IMR-90 (cell line): ENCODE data around the gene LGALS3. TPM values are rescaled to one million over a fixed set of nuclear protein-coding genes. Genes with fewer than 3 reads are reported as not detected.

ENCODE experiments used
- ATAC-seq: fragments of 200-7000 bp; cut with Tn5 transposase; 2 replicates; pipeline ENCODE4 v1.9.1; 2020; ENCODE audit warnings: low read depth, mild to moderate bottlenecking, moderate library complexity
- BruUV-seq: library from RNA; stranded (reverse); fragments of 400-500 nt; replicated peaks from 2 replicates; lab custom pipeline; 2021; lab: Mats Ljungman, UMichigan
- CTCF ChIA-PET: fragments of 300-600 bp; formaldehyde crosslinking; extraction: SDS; loops from one replicate; lab custom pipeline; 2021; ENCODE audit warnings: antibody characterized with exemption; lab: Yijun Ruan, JAX
- POLR2A ChIA-PET: fragments of 300-600 bp; sonication (Branson Sonifier 250); formaldehyde crosslinking; loops from one replicate; lab custom pipeline; 2022; ENCODE audit warnings: antibody characterized with exemption; ENCODE audit not compliant: unreplicated experiment; lab: Charles Lee
- DNase-seq: peaks from one replicate; pipeline ENCODE4 v3.0.0; 2013
- H2AFZ ChIP-seq: replicated peaks from 2 replicates; pipeline ENCODE3; 2013; ENCODE audit warnings: low read length, mild to moderate bottlenecking; ENCODE audit not compliant: poor library complexity
- H2AK5ac ChIP-seq: 2 replicates; pipeline ENCODE4 v1.6.1; 2013; ENCODE audit warnings: low read depth, low read length, inconsistent platforms
- H2AK9ac ChIP-seq: replicated peaks from 2 replicates; pipeline ENCODE3; 2013; ENCODE audit warnings: mild to moderate bottlenecking, low read depth, low read length, moderate library complexity; ENCODE audit not compliant: poor library complexity
- H2BK120ac ChIP-seq: 2 replicates; pipeline ENCODE4 v1.6.1; 2013; ENCODE audit warnings: low read depth, low read length, inconsistent platforms
- H2BK15ac ChIP-seq: 3 replicates; pipeline ENCODE4 v1.6.1; 2013; ENCODE audit warnings: low read depth, low read length, inconsistent platforms
- H2BK20ac ChIP-seq: 2 replicates; pipeline ENCODE4 v1.6.1; 2013; ENCODE audit warnings: low read depth, mild to moderate bottlenecking, inconsistent platforms, low read length, moderate library complexity
- H2BK5ac ChIP-seq: 2 replicates; pipeline ENCODE4 v1.6.1; 2013; ENCODE audit warnings: mild to moderate bottlenecking, low read depth, low read length, inconsistent platforms; ENCODE audit not compliant: poor library complexity, severe bottlenecking
- H3K14ac ChIP-seq: replicated peaks from 2 replicates; pipeline ENCODE4 v1.6.1; 2013; ENCODE audit warnings: low read depth, low read length, inconsistent platforms
- H3K18ac ChIP-seq: 2 replicates; pipeline ENCODE4 v1.6.1; 2013; ENCODE audit warnings: low read depth, low read length, control low read depth
- H3K23ac ChIP-seq: 2 replicates; pipeline ENCODE4 v1.6.1; 2013; ENCODE audit warnings: low read depth, low read length, inconsistent platforms
- H3K27ac ChIP-seq: 2 replicates; pipeline ENCODE4 v1.5.1; 2013; ENCODE audit warnings: mild to moderate bottlenecking, control low read depth, low read length; ENCODE audit not compliant: insufficient read depth
- H3K27me3 ChIP-seq: 2 replicates; pipeline ENCODE4 v1.6.1; 2013; ENCODE audit warnings: low read length; ENCODE audit not compliant: control insufficient read depth, insufficient read depth
- H3K36me3 ChIP-seq: 2 replicates; pipeline ENCODE4 v1.6.1; 2013; ENCODE audit warnings: low read length, mixed read lengths; ENCODE audit not compliant: control insufficient read depth, insufficient read depth
- H3K4ac ChIP-seq: 2 replicates; pipeline ENCODE4 v1.6.1; 2013; ENCODE audit warnings: low read depth, low read length, inconsistent platforms
- H3K4me1 ChIP-seq: 2 replicates; pipeline ENCODE4 v1.6.1; 2013; ENCODE audit warnings: low read length, mixed read lengths; ENCODE audit not compliant: control insufficient read depth, insufficient read depth
- H3K4me2 ChIP-seq: 2 replicates; pipeline ENCODE4 v1.6.1; 2013; ENCODE audit warnings: low read depth, mild to moderate bottlenecking, control low read depth, low read length, moderate library complexity
- H3K4me3 ChIP-seq: 2 replicates; pipeline ENCODE4 v1.5.1; 2013; ENCODE audit warnings: low read depth, mild to moderate bottlenecking, control low read depth, low read length, moderate library complexity; ENCODE audit not compliant: insufficient read depth
- H3K56ac ChIP-seq: 2 replicates; pipeline ENCODE4 v1.6.1; 2013; ENCODE audit warnings: low read length, inconsistent platforms; ENCODE audit not compliant: insufficient read depth; ENCODE audit errors: extremely low read depth
- H3K79me1 ChIP-seq, 2 experiments: 2 replicates each; pipeline ENCODE4 v1.6.1; 2013; ENCODE audit warnings: low read length in 2 of 2, inconsistent platforms in 1 of 2, low read depth in 1 of 2
- H3K9ac ChIP-seq: 2 replicates; pipeline ENCODE4 v1.6.1; 2013; ENCODE audit warnings: low read depth, low read length, control low read depth
- H3K9me1 ChIP-seq: 2 replicates; pipeline ENCODE4 v1.6.1; 2013; ENCODE audit warnings: low read length, inconsistent platforms; ENCODE audit not compliant: insufficient read depth
- H3K9me3 ChIP-seq: 2 replicates; pipeline ENCODE4 v1.6.1; 2013; ENCODE audit warnings: low read length; ENCODE audit not compliant: control insufficient read depth, insufficient read depth
- H4K20me1 ChIP-seq: 2 replicates; pipeline ENCODE4 v1.6.1; 2013; ENCODE audit warnings: low read length, inconsistent platforms; ENCODE audit not compliant: insufficient read depth
- H4K5ac ChIP-seq: 2 replicates; pipeline ENCODE4 v1.6.1; 2013; ENCODE audit warnings: mild to moderate bottlenecking, low read depth, low read length, control low read depth
- H4K8ac ChIP-seq, 2 experiments: 2 replicates each; pipeline ENCODE4 v1.6.1; 2013; ENCODE audit warnings: low read depth in 2 of 2, low read length in 2 of 2, control low read depth in 1 of 2, inconsistent platforms in 1 of 2
- H4K91ac ChIP-seq: 2 replicates; pipeline ENCODE4 v1.6.1; 2013; ENCODE audit warnings: low read depth, low read length, inconsistent platforms; ENCODE audit not compliant: insufficient read depth
- CEBPB ChIP-seq: IDR thresholded peaks from 2 replicates; pipeline ENCODE4 v1.6.1; 2012; ENCODE audit warnings: low read depth, low read length, improper control_type of control experiment
- FOS ChIP-seq: fragments of 150-350 bp; IDR thresholded peaks from 2 replicates; pipeline ENCODE4 v1.6.1; 2016; ENCODE audit warnings: low read depth, low read length
- MAFK ChIP-seq: IDR thresholded peaks from 2 replicates; pipeline ENCODE4 v1.6.1; 2012; ENCODE audit warnings: low read depth, low read length, improper control_type of control experiment
- MAZ ChIP-seq: IDR thresholded peaks from 2 replicates; pipeline ENCODE4 v1.6.1; 2012; ENCODE audit warnings: low read depth, mild to moderate bottlenecking, low read length, improper control_type of control experiment, moderate library complexity, borderline replicate concordance
- NFE2L2 ChIP-seq: fragments of 150-350 bp; IDR thresholded peaks from 2 replicates; pipeline ENCODE4 v1.6.1; 2016; ENCODE audit warnings: low read depth, mild to moderate bottlenecking, low read length
- WGBS, 2 experiments: methylation state at CpG; one replicate each; pipeline versions ENCODE4 v1.1.5 to v1.1.7; 2013; ENCODE audit warnings: missing lambda C conversion rate in 2 of 2; ENCODE audit not compliant: insufficient read length in 1 of 2; ENCODE audit errors: extremely low coverage in 2 of 2; 5-methylcytosine and 5-hydroxymethylcytosine counted together
- dilution Hi-C: fragments of 300-500 bp; cut with HindIII; formaldehyde crosslinking; loops from one replicate; pipeline ENCODE4 v1.14.3; 2018; ENCODE audit warnings: low sequenced_read_pairs; ENCODE audit not compliant: unreplicated experiment
- in situ Hi-C: fragments of 300-500 bp; cut with MboI; formaldehyde crosslinking; loops from 3 replicates; pipeline ENCODE4 v1.14.3; 2019; ENCODE audit warnings: low sequenced_read_pairs, inconsistent platforms, mixed read lengths
- intact Hi-C: fragments of 100-400 bp; cut with micrococcal nuclease; formaldehyde crosslinking; loops from 2 replicates; pipeline ENCODE4 v1.10.0; 2022
- polyA plus RNA-seq, 3 experiments: library from polyadenylated mRNA; depleted of rRNA; stranded (reverse); fragments of >200 nt; gene quantifications; 2 replicates each; pipeline ENCODE4 v1.2.3, GENCODE V29; 2012; ENCODE audit warnings: low replicate concordance in 1 of 3
- total RNA-seq: library from RNA; depleted of rRNA; stranded (reverse); fragments of >200 nt; gene quantifications from 2 replicates; pipeline ENCODE4 v1.2.3, GENCODE V29; 2012
- TF ChIP-seq, protein P1 (sequence below): fragments of 150-350 bp; IDR thresholded peaks from 2 replicates; pipeline ENCODE4 v1.6.1; 2017; ENCODE audit warnings: mild to moderate bottlenecking, antibody characterized with exemption, low read length, low read depth

The LGALS3 gene
- total and polyA plus RNA-seq, 2 of the 4 experiments (the other 2 are of a cell fraction), result 84.4 to 171 TPM

- CTCF ChIA-PET, result interaction anchor here (1.6 to 1.9 kb wide), 2 partner anchors 8 to 10 kb away, joined by 3 to 9 read pairs; no protein-coding TSS in a partner anchor
Observed at GRCh38 chr14:55094292-55095157, 34.5 kb upstream of the LGALS3 start.

More at GRCh38 chr14:55094292-55095157, 34.5 kb upstream of the LGALS3 start:
- H3K4me3 ChIP-seq, result no peak overlapping the region
- peak overlapping the region; percentile 60 for H2BK20ac ChIP-seq
- H2BK15ac ChIP-seq, result peak overlapping the region; percentile 82; the same call in 1 of the 3 replicates
- POLR2A ChIA-PET, result interaction anchor here (0.5 kb wide), 1 partner anchor 67 kb away, joined by 13 read pairs; no protein-coding TSS in a partner anchor
- peak overlapping the region; percentile 70; the same call in 1 of the 2 replicates for H3K14ac ChIP-seq
- no peak overlapping the region for H3K9ac ChIP-seq
- H3K27me3 ChIP-seq, result no peaks in the 10 kb centered on the region
- peak overlapping the region; percentile 79 for H3K4ac ChIP-seq
- TF ChIP-seq NFE2L2 (no peak), CEBPB (0 out of 2 replicates have a peak, but pooled peaks have one; percentile 1), MAZ (no peak), FOS (peak; percentile 45; the same call in 1 of the 2 replicates), MAFK (peak; percentile 21; the same call in 1 of the 2 replicates)
- TF ChIP-seq, protein P1, sequence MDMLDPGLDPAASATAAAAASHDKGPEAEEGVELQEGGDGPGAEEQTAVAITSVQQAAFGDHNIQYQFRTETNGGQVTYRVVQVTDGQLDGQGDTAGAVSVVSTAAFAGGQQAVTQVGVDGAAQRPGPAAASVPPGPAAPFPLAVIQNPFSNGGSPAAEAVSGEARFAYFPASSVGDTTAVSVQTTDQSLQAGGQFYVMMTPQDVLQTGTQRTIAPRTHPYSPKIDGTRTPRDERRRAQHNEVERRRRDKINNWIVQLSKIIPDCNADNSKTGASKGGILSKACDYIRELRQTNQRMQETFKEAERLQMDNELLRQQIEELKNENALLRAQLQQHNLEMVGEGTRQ, result no peak
- 0 out of 4 replicates have a peak, but pooled peaks cover 0 to 4% of the 10 kb centered on the region in 2 experiments for H3K79me1 ChIP-seq
- H4K91ac ChIP-seq, result no peak overlapping the region
- H3K9me1 ChIP-seq, result peaks cover 4% of the 10 kb centered on the region
- H3K18ac ChIP-seq, result peak overlapping the region; percentile 81; the same call in 1 of the 2 replicates
- peak overlapping the region; percentile 4 to 68; a peak in 2 of 4 replicates for H4K8ac ChIP-seq
- H2BK120ac ChIP-seq, result peak overlapping the region; percentile 82
- H3K4me1 ChIP-seq, result peaks cover 3% of the 10 kb centered on the region; the same call in 1 of the 2 replicates
- H3K9me3 ChIP-seq, result no peaks in the 10 kb centered on the region
- DNase-seq, result peak; percentile 85
- H4K5ac ChIP-seq, result peak overlapping the region; percentile 78
- peak overlapping the region; percentile 5 for H2AK9ac ChIP-seq
- H2AK5ac ChIP-seq, result peak overlapping the region; percentile 68
- H3K23ac ChIP-seq, result peak overlapping the region; percentile 70
- in situ Hi-C loops, result loop anchor here (5.0 kb wide), 1 partner anchor 38 kb away; no protein-coding TSS in a partner anchor
- no TSS peak for BruUV-seq
- H3K56ac ChIP-seq, result no peak overlapping the region
- peak overlapping the region; percentile 17; the same call in 1 of the 2 replicates for H3K4me2 ChIP-seq
- H2BK5ac ChIP-seq, result peak overlapping the region; percentile 68
- peak overlapping the region; percentile 4 for H2AFZ ChIP-seq
- peak; percentile 79 for ATAC-seq
- no peaks in the 10 kb centered on the region for H3K36me3 ChIP-seq
- intact Hi-C loops, result loop anchor here (5.0 kb wide), 2 partner anchors 33 to 338 kb away; partner anchors contain the start of gene LGALS3
- dilution Hi-C loops, result no loop called here
- H3K27ac ChIP-seq, result no peak overlapping the region
- WGBS, 2 experiments, result 79% methylated on average over 2 of the region's 9 CpGs; no CpG with 5 or more reads in 1 of the 2 experiments
- H4K20me1 ChIP-seq, result no peaks in the 10 kb centered on the region
